ENCODE measurements around the gene PAQR4.
"Not testable (repeated sequence)": the region's sequence is repeated elsewhere in the genome, so short reads cannot be mapped to it uniquely, and the experiment has no call there.

The PAQR4 gene

DNA sequence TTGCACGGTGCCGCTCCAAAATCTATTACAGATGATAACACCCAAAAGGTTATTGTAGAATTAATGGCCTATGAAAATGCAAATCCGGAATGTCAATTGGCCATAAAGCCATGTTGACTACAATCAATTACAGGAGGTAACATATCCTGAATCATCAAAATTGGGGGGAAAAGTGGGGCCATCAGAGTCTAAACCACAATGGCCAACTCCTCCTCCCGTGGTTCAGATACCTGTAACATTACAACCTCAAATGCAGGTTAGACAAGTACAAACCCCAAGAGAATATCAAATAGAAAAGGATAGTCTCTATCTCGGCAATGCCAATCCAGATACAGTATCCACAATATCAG lies 42.5 kb upstream of the PAQR4 start:
- no peak overlapping the region for H2BK5ac ChIP-seq (ENCODE audit: low read length)
- H4K5ac ChIP-seq (ENCODE audit: low read length), result no peak overlapping the region
- H2AK5ac ChIP-seq (ENCODE audit: low read length), result no peak overlapping the region
- H2BK15ac ChIP-seq (replicated peaks; ENCODE audit: low read depth), result no peak overlapping the region
- H3K9ac ChIP-seq (ENCODE audit: low read length), result no peak overlapping the region
- no peak overlapping the region for H3K4ac ChIP-seq (ENCODE audit: low read depth, low read length)
- no peaks in the 10 kb centered on the region for H3K36me3 ChIP-seq (ENCODE audit: control insufficient read depth, insufficient read depth, low read length)
- no peaks in the 10 kb centered on the region for H3K27me3 ChIP-seq (ENCODE audit: insufficient read depth, low read length, poor library complexity)
- H3K56ac ChIP-seq (ENCODE audit: low read length), result no peak overlapping the region
- H3K4me2 ChIP-seq (ENCODE audit: low read length), result no peak overlapping the region
- no CpG with 5 or more reads among the region's 5 CpGs for WGBS (ENCODE audit: extremely low coverage, insufficient coverage, low lambda C conversion rate)
- no peak overlapping the region for H3K4me3 ChIP-seq (ENCODE audit: low read length)
- H3K18ac ChIP-seq (ENCODE audit: low read length), result no peak overlapping the region
- no peak overlapping the region for H4K8ac ChIP-seq (ENCODE audit: low read depth, low read length)
- H3K23ac ChIP-seq (ENCODE audit: low read length), result no peak overlapping the region
- H3K4me1 ChIP-seq (ENCODE audit: control insufficient read depth, low read depth, low read length), result no peaks in the 10 kb centered on the region
- DNase-seq, result no peak
- no peaks in the 10 kb centered on the region for H3K79me1 ChIP-seq (ENCODE audit: low read length)
- H3K79me2 ChIP-seq (ENCODE audit: control insufficient read depth, insufficient read depth, low read length), result no peaks in the 10 kb centered on the region
- H2BK120ac ChIP-seq (ENCODE audit: low read depth, low read length), result no peak overlapping the region
- no peak overlapping the region for H3K27ac ChIP-seq (ENCODE audit: low read depth, low read length)

GRCh38 chr16:2927010-2927646 lies 42.0 kb upstream of the PAQR4 start:
- Histone ChIP-seq H2BK120ac (ENCODE audit: low read depth, low read length) (no peak overlapping the region), H3K18ac (ENCODE audit: low read length) (no peak overlapping the region), H2BK15ac (replicated peaks; ENCODE audit: low read depth) (no peak overlapping the region), H3K56ac (ENCODE audit: low read length) (no peak overlapping the region), H3K23ac (ENCODE audit: low read length) (no peak overlapping the region), H3K36me3 (ENCODE audit: control insufficient read depth, insufficient read depth, low read length) (no peaks in the 10 kb centered on the region), H3K4me2 (ENCODE audit: low read length) (no peak overlapping the region), H3K27ac (ENCODE audit: low read depth, low read length) (no peak overlapping the region), H4K8ac (ENCODE audit: low read depth, low read length) (no peak overlapping the region), H3K4me1 (ENCODE audit: control insufficient read depth, low read depth, low read length) (no peaks in the 10 kb centered on the region), H3K27me3 (ENCODE audit: insufficient read depth, low read length, poor library complexity) (no peaks in the 10 kb centered on the region), H2BK5ac (ENCODE audit: low read length) (no peak overlapping the region), H2AK5ac (ENCODE audit: low read length) (no peak overlapping the region), H3K4me3 (ENCODE audit: low read length) (no peak overlapping the region), H3K79me1 (ENCODE audit: low read length) (no peaks in the 10 kb centered on the region), H3K79me2 (ENCODE audit: control insufficient read depth, insufficient read depth, low read length) (no peaks in the 10 kb centered on the region), H3K9ac (ENCODE audit: low read length) (no peak overlapping the region), H4K5ac (ENCODE audit: low read length) (no peak overlapping the region), H3K4ac (ENCODE audit: low read depth, low read length) (no peak overlapping the region)
- no CpG with 5 or more reads among the region's 19 CpGs for WGBS (ENCODE audit: extremely low coverage, insufficient coverage, low lambda C conversion rate)
- peak; percentile 93 for DNase-seq

DNA sequence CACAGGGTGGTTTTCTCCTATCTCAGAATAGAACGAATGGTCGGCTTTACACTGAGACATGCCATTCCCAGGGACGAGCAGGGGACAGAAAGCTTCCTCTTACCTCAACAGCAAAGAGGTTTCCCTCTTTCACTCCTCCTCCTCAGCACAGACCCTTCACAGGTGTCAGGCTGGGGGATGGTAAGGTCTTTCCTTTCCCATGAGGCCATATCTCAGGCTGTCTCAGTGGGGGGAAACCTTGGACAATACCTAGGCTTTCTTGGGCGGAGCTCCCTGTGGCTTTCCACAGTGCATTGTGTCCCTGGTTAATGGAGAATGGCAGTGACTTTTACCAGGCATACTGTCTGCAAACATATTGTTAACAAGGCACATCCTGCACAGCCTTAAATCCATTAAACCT lies 41.0 kb upstream of the PAQR4 start:
- H3K56ac ChIP-seq (ENCODE audit: low read length), result peak overlapping the region; percentile 64
- DNase-seq, result peak; percentile 60
- H3K9ac ChIP-seq (ENCODE audit: low read length); H4K5ac ChIP-seq (ENCODE audit: low read length); H3K27me3 ChIP-seq (ENCODE audit: insufficient read depth, low read length, poor library complexity); H3K4me3 ChIP-seq (ENCODE audit: low read length); H3K4me1 ChIP-seq (ENCODE audit: control insufficient read depth, low read depth, low read length); H3K79me1 ChIP-seq (ENCODE audit: low read length); H2BK15ac ChIP-seq (replicated peaks; ENCODE audit: low read depth); H3K79me2 ChIP-seq (ENCODE audit: control insufficient read depth, insufficient read depth, low read length); H3K18ac ChIP-seq (ENCODE audit: low read length); H3K23ac ChIP-seq (ENCODE audit: low read length); H2BK120ac ChIP-seq (ENCODE audit: low read depth, low read length); H3K4me2 ChIP-seq (ENCODE audit: low read length); H3K4ac ChIP-seq (ENCODE audit: low read depth, low read length); H3K36me3 ChIP-seq (ENCODE audit: control insufficient read depth, insufficient read depth, low read length); H2AK5ac ChIP-seq (ENCODE audit: low read length); H2BK5ac ChIP-seq (ENCODE audit: low read length); H3K27ac ChIP-seq (ENCODE audit: low read depth, low read length); H4K8ac ChIP-seq (ENCODE audit: low read depth, low read length): not testable (repeated sequence)
- no CpG with 5 or more reads among the region's 4 CpGs for WGBS (ENCODE audit: extremely low coverage, insufficient coverage, low lambda C conversion rate)

GRCh38 chr16:2928796-2929195 lies 40.4 kb upstream of the PAQR4 start:
- Histone ChIP-seq H3K27me3 (ENCODE audit: insufficient read depth, low read length, poor library complexity) (no peaks in the 10 kb centered on the region), H4K8ac (ENCODE audit: low read depth, low read length) (no peak overlapping the region), H3K4me3 (ENCODE audit: low read length) (no peak overlapping the region), H3K18ac (ENCODE audit: low read length) (peak overlapping the region; percentile 44), H3K79me2 (ENCODE audit: control insufficient read depth, insufficient read depth, low read length) (no peaks in the 10 kb centered on the region), H3K4ac (ENCODE audit: low read depth, low read length) (no peak overlapping the region), H3K4me2 (ENCODE audit: low read length) (no peak overlapping the region), H3K23ac (ENCODE audit: low read length) (no peak overlapping the region), H3K56ac (ENCODE audit: low read length) (peak overlapping the region; percentile 70), H2BK15ac (replicated peaks; ENCODE audit: low read depth) (no peak overlapping the region), H3K27ac (ENCODE audit: low read depth, low read length) (no peak overlapping the region), H2BK120ac (ENCODE audit: low read depth, low read length) (no peak overlapping the region), H3K36me3 (ENCODE audit: control insufficient read depth, insufficient read depth, low read length) (no peaks in the 10 kb centered on the region), H2BK5ac (ENCODE audit: low read length) (peak overlapping the region; percentile 45), H3K9ac (ENCODE audit: low read length) (no peak overlapping the region), H3K4me1 (ENCODE audit: control insufficient read depth, low read depth, low read length) (no peaks in the 10 kb centered on the region), H2AK5ac (ENCODE audit: low read length) (no peak overlapping the region), H3K79me1 (ENCODE audit: low read length) (no peaks in the 10 kb centered on the region), H4K5ac (ENCODE audit: low read length) (no peak overlapping the region)
- DNase-seq, result no peak
- no CpG with 5 or more reads among the region's 11 CpGs for WGBS (ENCODE audit: extremely low coverage, insufficient coverage, low lambda C conversion rate)

DNA sequence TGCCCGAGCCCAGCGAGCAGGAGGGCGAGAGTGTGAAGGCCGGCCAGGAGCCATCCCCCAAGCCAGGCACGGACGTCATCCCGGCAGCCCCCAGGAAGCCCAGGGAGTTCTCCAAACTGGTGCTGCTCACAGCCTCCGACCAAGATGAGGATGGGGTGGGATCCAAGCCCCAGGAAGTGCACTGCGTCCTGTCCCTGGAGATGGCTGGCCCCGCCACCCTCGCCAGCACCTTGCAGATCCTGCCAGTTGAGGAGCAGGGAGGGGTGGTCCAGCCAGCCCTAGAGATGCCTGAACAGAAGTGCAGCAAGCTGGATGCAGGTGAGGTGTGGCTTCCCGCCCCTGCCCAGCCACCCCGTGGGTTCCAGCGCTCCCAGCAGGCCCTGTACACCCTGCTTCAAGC lies 39.5 kb upstream of the PAQR4 start:
- Histone ChIP-seq H3K4ac (ENCODE audit: low read depth, low read length) (no peak overlapping the region), H2BK120ac (ENCODE audit: low read depth, low read length) (no peak overlapping the region), H3K4me3 (ENCODE audit: low read length) (no peak overlapping the region), H3K79me2 (ENCODE audit: control insufficient read depth, insufficient read depth, low read length) (no peaks in the 10 kb centered on the region), H3K18ac (ENCODE audit: low read length) (no peak overlapping the region), H2BK15ac (replicated peaks; ENCODE audit: low read depth) (no peak overlapping the region), H3K27ac (ENCODE audit: low read depth, low read length) (no peak overlapping the region), H4K5ac (ENCODE audit: low read length) (no peak overlapping the region), H3K27me3 (ENCODE audit: insufficient read depth, low read length, poor library complexity) (no peaks in the 10 kb centered on the region), H3K9ac (ENCODE audit: low read length) (no peak overlapping the region), H2BK5ac (ENCODE audit: low read length) (no peak overlapping the region), H3K4me1 (ENCODE audit: control insufficient read depth, low read depth, low read length) (no peaks in the 10 kb centered on the region), H2AK5ac (ENCODE audit: low read length) (no peak overlapping the region), H3K56ac (ENCODE audit: low read length) (no peak overlapping the region), H3K4me2 (ENCODE audit: low read length) (no peak overlapping the region), H4K8ac (ENCODE audit: low read depth, low read length) (no peak overlapping the region), H3K23ac (ENCODE audit: low read length) (no peak overlapping the region), H3K79me1 (ENCODE audit: low read length) (no peaks in the 10 kb centered on the region), H3K36me3 (ENCODE audit: control insufficient read depth, insufficient read depth, low read length) (no peaks in the 10 kb centered on the region)
- no CpG with 5 or more reads among the region's 14 CpGs for WGBS (ENCODE audit: extremely low coverage, insufficient coverage, low lambda C conversion rate)
- no peak for DNase-seq

DNA sequence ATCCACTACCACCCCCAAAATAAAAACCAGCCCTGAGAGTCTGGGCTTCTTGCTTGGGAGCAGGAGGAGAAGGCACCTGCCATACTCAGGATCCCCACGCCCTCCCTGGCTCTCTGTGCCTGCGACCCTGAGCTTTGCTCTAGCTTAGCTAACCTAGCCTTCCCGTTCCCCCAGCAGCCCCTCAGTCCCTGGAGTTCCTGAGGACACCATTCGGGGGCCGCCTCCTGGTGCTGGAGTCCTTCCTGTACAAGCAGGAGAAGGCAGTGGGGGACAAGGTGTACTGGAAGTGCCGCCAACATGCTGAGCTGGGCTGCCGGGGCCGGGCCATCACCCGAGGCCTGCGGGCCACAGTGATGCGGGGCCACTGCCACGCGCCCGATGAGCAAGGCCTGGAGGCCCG lies 38.9 kb upstream of the PAQR4 start:
- H3K18ac ChIP-seq (ENCODE audit: low read length), result no peak overlapping the region
- H4K5ac ChIP-seq (ENCODE audit: low read length), result no peak overlapping the region
- no CpG with 5 or more reads among the region's 15 CpGs for whole genome bisulfite sequencing (ENCODE audit: extremely low coverage, insufficient coverage, low lambda C conversion rate)
- DNase-seq, result no peak
- no peak overlapping the region for H3K27ac ChIP-seq (ENCODE audit: low read depth, low read length)
- no peak overlapping the region for H2BK120ac ChIP-seq (ENCODE audit: low read depth, low read length)
- no peak overlapping the region for H2BK15ac ChIP-seq (replicated peaks; ENCODE audit: low read depth)
- H3K27me3 ChIP-seq (ENCODE audit: insufficient read depth, low read length, poor library complexity), result no peaks in the 10 kb centered on the region
- H3K79me2 ChIP-seq (ENCODE audit: control insufficient read depth, insufficient read depth, low read length), result no peaks in the 10 kb centered on the region
- no peak overlapping the region for H2BK5ac ChIP-seq (ENCODE audit: low read length)
- H4K8ac ChIP-seq (ENCODE audit: low read depth, low read length), result no peak overlapping the region
- H3K23ac ChIP-seq (ENCODE audit: low read length), result no peak overlapping the region
- H2AK5ac ChIP-seq (ENCODE audit: low read length), result no peak overlapping the region
- no peaks in the 10 kb centered on the region for H3K4me1 ChIP-seq (ENCODE audit: control insufficient read depth, low read depth, low read length)
- H3K79me1 ChIP-seq (ENCODE audit: low read length), result no peaks in the 10 kb centered on the region
- no peak overlapping the region for H3K4me3 ChIP-seq (ENCODE audit: low read length)
- H3K4me2 ChIP-seq (ENCODE audit: low read length), result no peak overlapping the region
- no peaks in the 10 kb centered on the region for H3K36me3 ChIP-seq (ENCODE audit: control insufficient read depth, insufficient read depth, low read length)
- H3K56ac ChIP-seq (ENCODE audit: low read length), result no peak overlapping the region
- no peak overlapping the region for H3K4ac ChIP-seq (ENCODE audit: low read depth, low read length)
- no peak overlapping the region for H3K9ac ChIP-seq (ENCODE audit: low read length)

All from mesendoderm (in vitro differentiated cells).